GM23248 (cell line): ENCODE results near the gene PCSK4. TPM values are rescaled to one million over a fixed set of nuclear protein-coding genes. Genes with fewer than 3 reads are reported as not detected.

ENCODE experiments used
- DNase-seq: peaks from one replicate; pipeline ENCODE4 v3.0.0-alpha.2; 2015
- H2AFZ ChIP-seq: fragments of 200-600 bp; sonication (generic); 2 replicates; pipeline ENCODE4 v1.6.1; 2016; ENCODE audit warnings: antibody characterized with exemption
- H3F3A ChIP-seq: fragments of 200-600 bp; sonication (generic); 2 replicates; pipeline ENCODE4 v1.6.1; 2016; ENCODE audit warnings: mild to moderate bottlenecking, antibody characterized with exemption, mixed run types; ENCODE audit not compliant: insufficient read depth
- H3K27ac ChIP-seq: fragments of 200-600 bp; sonication (generic); 2 replicates; pipeline ENCODE4 v1.5.1; 2016; ENCODE audit warnings: mild to moderate bottlenecking
- H3K27me3 ChIP-seq: fragments of 200-600 bp; sonication (generic); replicated peaks from 2 replicates; pipeline ENCODE4 v1.6.1; 2016; ENCODE audit warnings: mild to moderate bottlenecking; ENCODE audit not compliant: insufficient read depth
- H3K36me3 ChIP-seq: fragments of 200-600 bp; sonication (generic); 2 replicates; pipeline ENCODE4 v1.6.1; 2016; ENCODE audit warnings: low read depth, mild to moderate bottlenecking
- H3K4me1 ChIP-seq: fragments of 200-600 bp; sonication (generic); 2 replicates; pipeline ENCODE4 v1.6.1; 2016; ENCODE audit warnings: mild to moderate bottlenecking; ENCODE audit not compliant: insufficient read depth
- H3K4me2 ChIP-seq: fragments of 200-600 bp; sonication (generic); one replicate; pipeline ENCODE4 v1.6.1; 2016; ENCODE audit warnings: mild to moderate bottlenecking; ENCODE audit not compliant: unreplicated experiment
- H3K4me3 ChIP-seq: fragments of 200-600 bp; sonication (generic); 2 replicates; pipeline ENCODE4 v1.5.1; 2016; ENCODE audit warnings: mild to moderate bottlenecking
- H3K79me2 ChIP-seq: fragments of 200-600 bp; sonication (generic); 2 replicates; pipeline ENCODE4 v1.6.1; 2016; ENCODE audit warnings: mild to moderate bottlenecking; ENCODE audit not compliant: insufficient read depth
- H3K9ac ChIP-seq: fragments of 200-600 bp; sonication (generic); 2 replicates; pipeline ENCODE4 v1.6.1; 2016; ENCODE audit warnings: mild to moderate bottlenecking
- H3K9me2 ChIP-seq: fragments of 200-600 bp; sonication (generic); 2 replicates; pipeline ENCODE4 v1.6.1; 2016; ENCODE audit warnings: mixed run types, mild to moderate bottlenecking, moderate library complexity; ENCODE audit not compliant: insufficient read depth
- H3K9me3 ChIP-seq: fragments of 200-600 bp; sonication (generic); one replicate; pipeline ENCODE4 v1.6.1; 2017; ENCODE audit warnings: low read depth
- H4K20me1 ChIP-seq: fragments of 200-600 bp; sonication (generic); 2 replicates; pipeline ENCODE4 v1.6.0; 2016; ENCODE audit not compliant: insufficient read depth
- EZH2 ChIP-seq: fragments of 200-600 bp; sonication (generic); IDR thresholded peaks from 2 replicates; pipeline ENCODE4 v1.6.1; 2018; ENCODE audit warnings: antibody characterized with exemption, mild to moderate bottlenecking; ENCODE audit not compliant: insufficient read depth, poor library complexity, severe bottlenecking
- EZH2phosphoT487 ChIP-seq: fragments of 200-600 bp; sonication (generic); IDR thresholded peaks from 2 replicates; pipeline ENCODE4 v1.6.1; 2018; ENCODE audit warnings: antibody characterized with exemption, moderate library complexity, mild to moderate bottlenecking, low read depth; ENCODE audit not compliant: insufficient read depth
- WGBS, 2 experiments: methylation state at CpG; one replicate each; pipeline ENCODE4 v1.1.6; 2015 to 2017; ENCODE audit warnings: low lambda C conversion rate in 2 of 2, low coverage in 1 of 2; ENCODE audit errors: missing lambda C conversion rate in 2 of 2; 5-methylcytosine and 5-hydroxymethylcytosine counted together
- in situ Hi-C: fragments of 300-500 bp; cut with MboI; formaldehyde crosslinking; loops from 2 replicates; pipeline ENCODE4 v1.15.0; 2020
- polyA plus RNA-seq: library from polyadenylated mRNA; unstranded; fragments of >200 nt; fragmentation: Nextera tagmentation; extraction: Ambion mirVana; gene quantifications from 2 replicates; pipeline ENCODE4 v1.2.1, GENCODE V29; 2016
- total RNA-seq: library from RNA; depleted of rRNA; stranded (reverse); fragments of >200 nt; shearing (Covaris generic); gene quantifications from 2 replicates; pipeline ENCODE4 v1.2.3, GENCODE V29; 2014

The PCSK4 gene
- total and polyA plus RNA-seq, 2 experiments from 2014 or later: 0.28 to 0.76 TPM

DNA sequence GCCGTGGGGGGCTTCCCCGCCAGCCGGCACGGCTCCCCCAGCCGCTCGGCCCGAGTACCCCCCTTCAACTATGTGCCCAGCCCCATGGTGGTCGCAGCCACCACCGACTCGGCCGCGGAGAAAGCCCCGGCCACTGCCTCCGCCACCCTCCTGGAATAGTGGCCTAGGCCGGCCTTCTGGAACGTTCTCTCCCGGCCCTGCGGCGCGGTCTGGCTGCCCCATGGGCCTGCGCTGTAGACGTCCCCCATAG, 20.2 kb downstream of the PCSK4 start:
- Histone ChIP-seq H3K79me2 (no peaks in the 10 kb centered on the region), H3K4me3 (peak overlapping the region; percentile 61), H3K9ac (peak overlapping the region; percentile 33), H3K9me2 (no peaks in the 10 kb centered on the region), H3K4me1 (no peaks in the 10 kb centered on the region), H3K27ac (no peak overlapping the region), H3K27me3 (no peaks in the 10 kb centered on the region; the same call in 1 of the 2 replicates), H3K36me3 (no peaks in the 10 kb centered on the region), H2AFZ (no peak overlapping the region), H3K9me3 (no peaks in the 10 kb centered on the region), H3F3A (no peaks in the 10 kb centered on the region), H4K20me1 (no peaks in the 10 kb centered on the region), H3K4me2 (peak overlapping the region; percentile 89)
- in situ Hi-C loops: no loop called here
- TF ChIP-seq EZH2 (no peak), EZH2phosphoT487 (no peak)
- WGBS, 2 experiments: 2 to 16% methylated on average over 9 to 22 of the region's 22 CpGs
- no peak for DNase-seq

DNA sequence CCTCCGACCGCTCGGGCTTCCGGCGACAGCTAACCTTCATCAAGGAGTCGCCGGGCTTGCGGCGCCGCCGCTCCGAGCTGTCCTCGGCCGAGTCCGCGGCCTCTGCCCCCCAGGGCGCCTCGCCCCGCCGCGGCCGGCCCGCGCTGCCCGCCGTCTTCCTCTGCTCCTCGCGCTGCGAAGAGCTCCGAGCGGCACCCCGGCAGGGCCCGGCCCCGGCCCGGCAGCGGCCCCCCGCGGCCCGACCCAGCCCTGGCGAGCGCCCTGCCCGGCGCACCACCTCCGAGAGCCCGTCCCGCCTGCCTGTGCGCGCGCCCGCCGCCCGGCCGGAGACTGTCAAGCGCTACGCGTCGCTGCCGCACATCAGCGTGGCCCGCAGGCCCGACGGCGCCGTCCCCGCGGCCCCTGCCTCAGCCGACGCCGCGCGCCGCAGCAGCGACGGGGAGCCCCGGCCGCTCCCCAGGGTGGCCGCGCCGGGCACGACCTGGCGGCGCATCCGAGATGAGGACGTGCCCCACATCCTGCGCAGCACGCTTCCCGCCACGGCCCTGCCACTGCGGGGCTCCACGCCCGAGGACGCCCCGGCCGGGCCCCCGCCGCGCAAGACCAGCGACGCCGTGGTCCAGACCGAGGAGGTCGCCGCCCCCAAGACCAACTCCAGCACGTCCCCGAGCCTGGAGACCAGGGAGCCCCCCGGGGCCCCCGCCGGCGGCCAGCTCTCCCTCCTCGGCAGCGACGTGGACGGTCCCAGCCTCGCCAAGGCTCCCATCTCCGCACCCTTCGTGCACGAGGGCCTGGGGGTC, 20.7 kb downstream of the PCSK4 start:
- WGBS, 2 experiments: 3 to 6% methylated on average over 58 to 68 of the region's 117 CpGs
- Histone ChIP-seq H3F3A (no peaks in the 10 kb centered on the region), H3K27ac (no peak overlapping the region), H4K20me1 (no peaks in the 10 kb centered on the region), H3K4me1 (no peaks in the 10 kb centered on the region), H3K79me2 (no peaks in the 10 kb centered on the region), H3K27me3 (no peaks in the 10 kb centered on the region; the same call in 1 of the 2 replicates), H2AFZ (no peak overlapping the region), H3K4me3 (peak overlapping the region; percentile 61), H3K9me2 (no peaks in the 10 kb centered on the region), H3K36me3 (no peaks in the 10 kb centered on the region), H3K9me3 (no peaks in the 10 kb centered on the region), H3K9ac (peak overlapping the region; percentile 33; the same call in 1 of the 2 replicates), H3K4me2 (peak overlapping the region; percentile 89)
- peak; percentile 59 for DNase-seq
- in situ Hi-C loops: no loop called here
- TF ChIP-seq EZH2 (no peak), EZH2phosphoT487 (no peak)

DNA sequence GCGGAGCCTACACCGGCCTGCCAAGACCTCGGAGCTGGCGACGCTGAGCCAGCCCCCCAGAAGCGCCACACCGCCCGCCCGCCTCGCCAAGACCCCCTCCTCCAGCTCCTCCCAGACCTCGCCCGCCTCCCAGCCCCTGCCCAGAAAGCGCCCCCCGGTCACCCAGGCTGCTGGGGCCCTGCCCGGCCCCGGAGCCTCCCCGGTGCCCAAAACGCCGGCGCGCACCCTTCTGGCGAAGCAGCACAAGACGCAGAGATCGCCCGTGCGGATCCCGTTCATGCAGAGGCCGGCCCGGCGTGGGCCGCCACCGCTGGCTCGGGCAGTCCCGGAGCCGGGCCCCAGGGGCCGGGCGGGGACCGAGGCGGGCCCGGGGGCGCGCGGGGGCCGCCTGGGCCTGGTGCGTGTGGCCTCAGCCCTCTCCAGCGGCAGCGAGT, 21.3 kb downstream of the PCSK4 start:
- Histone ChIP-seq H3K79me2 (no peaks in the 10 kb centered on the region), H3K9me3 (no peaks in the 10 kb centered on the region), H3F3A (no peaks in the 10 kb centered on the region), H3K4me2 (peak overlapping the region; percentile 31), H3K27me3 (no peaks in the 10 kb centered on the region; the same call in 1 of the 2 replicates), H3K27ac (no peak overlapping the region), H2AFZ (no peak overlapping the region; the same call in 1 of the 2 replicates), H3K36me3 (no peaks in the 10 kb centered on the region), H4K20me1 (no peaks in the 10 kb centered on the region), H3K9me2 (no peaks in the 10 kb centered on the region), H3K4me3 (peak overlapping the region; percentile 61), H3K9ac (peak overlapping the region; percentile 44; the same call in 1 of the 2 replicates), H3K4me1 (no peaks in the 10 kb centered on the region)
- 2% methylated on average over 27 to 41 of the region's 47 CpGs for WGBS, 2 experiments
- in situ Hi-C loops: no loop called here
- DNase-seq: peak; percentile 83
- no peak for TF ChIP-seq EZH2phosphoT487
- peak; percentile 38 for TF ChIP-seq EZH2

- in situ Hi-C loops: no loop called here
- Histone ChIP-seq H3K27me3 (no peaks in the 10 kb centered on the region; the same call in 1 of the 2 replicates), H3K9me3 (no peaks in the 10 kb centered on the region), H3K79me2 (no peaks in the 10 kb centered on the region), H3K4me3 (peak overlapping the region; percentile 61), H3K4me1 (no peaks in the 10 kb centered on the region), H3K9me2 (no peaks in the 10 kb centered on the region), H3K27ac (no peak overlapping the region), H3K9ac (peak overlapping the region; percentile 44; the same call in 1 of the 2 replicates), H3K4me2 (peak overlapping the region; percentile 31), H2AFZ (no peak overlapping the region; the same call in 1 of the 2 replicates), H3K36me3 (no peaks in the 10 kb centered on the region), H3F3A (no peaks in the 10 kb centered on the region), H4K20me1 (no peaks in the 10 kb centered on the region)
- TF ChIP-seq EZH2 (peak; percentile 71), EZH2phosphoT487 (no peak)
- WGBS, 2 experiments: 8 to 17% methylated on average over 19 to 41 of the region's 49 CpGs
- no peak for DNase-seq
These were observed 21.8 kb downstream of the PCSK4 start for GRCh38 chr19:1468274-1468820.
